Measurements from ENCODE around the gene TMEM38B. TPM values are rescaled to one million over a fixed set of nuclear protein-coding genes. Genes with fewer than 3 reads are reported as not detected.

The TMEM38B gene
- total RNA-seq, 1 experiment from 2014 or later: 12.5 TPM

DNA sequence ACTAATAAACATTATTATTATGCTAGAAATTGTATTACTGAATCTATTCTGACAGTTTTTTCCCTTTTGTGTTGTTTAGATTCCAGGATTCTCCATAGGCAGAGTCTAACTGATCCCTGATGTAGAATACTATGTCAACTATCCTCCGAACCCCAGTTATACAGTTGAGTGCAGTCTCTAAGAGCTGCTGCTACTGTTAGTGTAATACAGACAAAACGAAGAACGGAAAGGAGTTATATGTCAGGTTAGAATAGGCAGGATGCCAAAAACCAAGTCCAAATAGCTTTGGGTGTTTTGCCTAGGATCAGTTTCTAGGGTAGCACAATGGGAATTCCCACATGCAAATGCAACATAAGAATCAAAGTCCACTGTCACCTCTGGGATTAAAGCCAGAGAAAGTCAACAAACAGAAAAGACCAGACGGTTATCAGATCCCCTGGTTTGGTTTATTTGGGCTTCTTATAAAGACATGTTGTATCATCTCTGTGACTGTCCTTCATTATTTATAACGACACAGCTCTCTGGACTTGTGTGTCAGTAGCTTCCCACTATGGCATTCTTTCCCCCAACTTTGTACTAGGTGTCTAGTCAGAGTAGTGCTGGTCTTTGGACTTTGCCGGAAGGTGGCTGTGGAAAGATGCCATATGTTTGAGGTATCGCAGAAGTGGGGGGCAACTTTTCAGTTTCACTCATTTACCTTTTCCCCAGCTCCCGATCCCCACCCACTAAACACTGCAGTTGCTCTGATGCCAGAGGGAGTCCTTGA is 14.9 kb upstream of the TMEM38B start:
- Mint-ChIP-seq H3K4me1 (ENCODE audit: insufficient read depth, unreplicated experiment) (no peaks in the 10 kb centered on the region), H3K36me3 (ENCODE audit: insufficient read depth, unreplicated experiment) (no peaks in the 10 kb centered on the region), H3K27ac (ENCODE audit: low read depth, unreplicated experiment) (no peak overlapping the region), H3K4me3 (ENCODE audit: unreplicated experiment) (no peak overlapping the region), H3K9me3 (ENCODE audit: unreplicated experiment) (no peaks in the 10 kb centered on the region), H3K27me3 (ENCODE audit: insufficient read depth, unreplicated experiment) (no peaks in the 10 kb centered on the region)
- ChIA-PET CTCF (no interaction called here), POLR2A (interaction anchor here (0.7 kb wide), 1 partner anchor 1561 kb away, joined by 3 read pairs; no protein-coding TSS in a partner anchor)
- TF ChIP-seq, protein P1, sequence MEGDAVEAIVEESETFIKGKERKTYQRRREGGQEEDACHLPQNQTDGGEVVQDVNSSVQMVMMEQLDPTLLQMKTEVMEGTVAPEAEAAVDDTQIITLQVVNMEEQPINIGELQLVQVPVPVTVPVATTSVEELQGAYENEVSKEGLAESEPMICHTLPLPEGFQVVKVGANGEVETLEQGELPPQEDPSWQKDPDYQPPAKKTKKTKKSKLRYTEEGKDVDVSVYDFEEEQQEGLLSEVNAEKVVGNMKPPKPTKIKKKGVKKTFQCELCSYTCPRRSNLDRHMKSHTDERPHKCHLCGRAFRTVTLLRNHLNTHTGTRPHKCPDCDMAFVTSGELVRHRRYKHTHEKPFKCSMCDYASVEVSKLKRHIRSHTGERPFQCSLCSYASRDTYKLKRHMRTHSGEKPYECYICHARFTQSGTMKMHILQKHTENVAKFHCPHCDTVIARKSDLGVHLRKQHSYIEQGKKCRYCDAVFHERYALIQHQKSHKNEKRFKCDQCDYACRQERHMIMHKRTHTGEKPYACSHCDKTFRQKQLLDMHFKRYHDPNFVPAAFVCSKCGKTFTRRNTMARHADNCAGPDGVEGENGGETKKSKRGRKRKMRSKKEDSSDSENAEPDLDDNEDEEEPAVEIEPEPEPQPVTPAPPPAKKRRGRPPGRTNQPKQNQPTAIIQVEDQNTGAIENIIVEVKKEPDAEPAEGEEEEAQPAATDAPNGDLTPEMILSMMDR (IDR thresholded peaks at IDR 0.05; ENCODE audit: unreplicated experiment): no peak
- no TSS peak for BruUV-seq (replicated peaks)
- intact Hi-C loops (cut with micrococcal nuclease): no loop called here
- no peak for DNase-seq (ENCODE audit: unreplicated experiment)

DNA sequence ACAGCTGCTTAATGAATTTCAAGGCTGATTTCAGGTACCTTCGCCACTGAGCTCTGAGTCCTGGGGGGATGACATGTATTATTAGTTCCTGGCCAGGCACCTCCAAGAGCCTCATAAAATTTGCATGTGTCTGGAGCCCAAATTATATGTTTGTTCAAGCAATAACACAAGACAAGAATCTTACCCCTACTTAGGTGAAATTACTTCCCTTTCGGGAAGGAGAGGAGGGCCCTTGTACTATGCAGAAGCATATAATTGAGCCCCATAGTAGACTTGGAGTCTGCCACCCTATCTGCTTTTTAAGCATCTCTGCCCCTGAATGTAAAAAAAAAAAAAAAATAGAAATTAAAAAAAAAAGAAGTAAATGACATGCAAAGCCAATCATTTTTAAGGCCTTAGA is 13.0 kb upstream of the TMEM38B start:
- Mint-ChIP-seq H3K36me3 (ENCODE audit: insufficient read depth, unreplicated experiment) (no peaks in the 10 kb centered on the region), H3K4me3 (ENCODE audit: unreplicated experiment) (no peak overlapping the region), H3K27ac (ENCODE audit: low read depth, unreplicated experiment) (no peak overlapping the region), H3K4me1 (ENCODE audit: insufficient read depth, unreplicated experiment) (no peaks in the 10 kb centered on the region), H3K27me3 (ENCODE audit: insufficient read depth, unreplicated experiment) (no peaks in the 10 kb centered on the region), H3K9me3 (ENCODE audit: unreplicated experiment) (no peaks in the 10 kb centered on the region)
- CTCF ChIA-PET: interaction anchor here (0.6 to 1.2 kb wide), 6 partner anchors 14 to 86 kb away, joined by 3 to 5 read pairs (median 3); no protein-coding TSS in a partner anchor
- intact Hi-C loops (cut with micrococcal nuclease): no loop called here
- DNase-seq (ENCODE audit: unreplicated experiment): no peak
- POLR2A ChIA-PET: interaction anchor here (1.1 kb wide), 1 partner anchor 39 kb away, joined by 3 read pairs; no protein-coding TSS in a partner anchor
- BruUV-seq (replicated peaks): no TSS peak
- TF ChIP-seq, protein P1 (IDR thresholded peaks at IDR 0.05; ENCODE audit: unreplicated experiment): no peak

DNA sequence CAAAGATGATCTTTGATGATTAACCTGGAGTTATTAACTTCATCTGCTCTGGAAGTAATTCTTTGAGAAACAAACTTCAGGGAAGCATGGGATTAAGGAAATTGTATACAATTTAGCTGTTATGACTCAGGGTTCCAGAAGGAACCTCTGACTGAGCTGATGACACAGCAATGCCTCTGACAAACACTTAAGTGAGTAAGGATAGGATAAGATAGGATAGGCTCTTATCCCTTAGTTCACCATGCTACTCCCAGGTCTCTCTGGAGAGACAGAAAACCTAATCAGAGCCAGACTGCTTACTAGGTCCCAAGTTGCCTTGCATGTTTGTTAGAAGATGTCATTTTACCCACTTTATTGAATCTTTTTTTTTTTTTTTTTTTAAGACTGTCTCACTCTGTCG is 12.6 kb upstream of the TMEM38B start:
- intact Hi-C loops (cut with micrococcal nuclease): no loop called here
- TF ChIP-seq, protein P1 (IDR thresholded peaks at IDR 0.05; ENCODE audit: unreplicated experiment): no peak

DNA sequence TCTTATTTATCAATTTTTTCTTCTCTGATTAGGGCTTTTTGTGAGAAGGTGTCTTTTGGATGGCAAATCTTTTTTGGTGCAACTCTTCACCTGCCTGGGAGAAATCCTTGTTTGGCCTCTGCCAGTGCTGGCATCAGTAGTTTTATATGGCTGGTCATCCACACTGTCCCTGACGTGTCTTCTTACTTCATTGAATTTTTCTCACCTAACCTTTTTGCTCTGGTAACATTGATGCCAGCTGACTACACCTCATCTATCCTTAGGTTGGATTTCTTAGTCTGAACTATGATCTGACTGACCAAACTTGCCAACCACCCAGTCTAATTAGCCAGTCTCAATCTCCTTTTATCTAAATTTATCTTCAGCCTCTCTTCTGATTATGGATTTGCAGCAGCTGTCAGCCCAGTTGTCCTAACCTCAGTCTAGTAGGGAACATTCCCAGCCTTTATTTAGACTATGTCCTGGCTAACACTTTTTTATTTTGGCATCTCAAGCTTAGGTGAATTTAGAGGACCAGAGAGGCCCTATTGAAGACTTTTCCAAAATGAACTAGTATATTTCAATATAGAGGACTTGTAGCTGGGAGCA is 10.6 kb upstream of the TMEM38B start:
- Mint-ChIP-seq H3K27ac (ENCODE audit: low read depth, unreplicated experiment) (no peak overlapping the region), H3K27me3 (ENCODE audit: insufficient read depth, unreplicated experiment) (no peaks in the 10 kb centered on the region), H3K36me3 (ENCODE audit: insufficient read depth, unreplicated experiment) (no peaks in the 10 kb centered on the region), H3K4me3 (ENCODE audit: unreplicated experiment) (no peak overlapping the region), H3K9me3 (ENCODE audit: unreplicated experiment) (no peaks in the 10 kb centered on the region), H3K4me1 (ENCODE audit: insufficient read depth, unreplicated experiment) (no peaks in the 10 kb centered on the region)
- BruUV-seq (replicated peaks): no TSS peak
- ChIA-PET CTCF (no interaction called here), POLR2A (no interaction called here)
- no peak for DNase-seq (ENCODE audit: unreplicated experiment)
- TF ChIP-seq, protein P1 (IDR thresholded peaks at IDR 0.05; ENCODE audit: unreplicated experiment): no peak
- intact Hi-C loops (cut with micrococcal nuclease): no loop called here

More for the DNA sequence above, 12.6 kb upstream of the TMEM38B start:
- Mint-ChIP-seq H3K4me3 (ENCODE audit: unreplicated experiment) (no peak overlapping the region), H3K9me3 (ENCODE audit: unreplicated experiment) (no peaks in the 10 kb centered on the region), H3K27me3 (ENCODE audit: insufficient read depth, unreplicated experiment) (no peaks in the 10 kb centered on the region), H3K27ac (ENCODE audit: low read depth, unreplicated experiment) (no peak overlapping the region), H3K36me3 (ENCODE audit: insufficient read depth, unreplicated experiment) (no peaks in the 10 kb centered on the region), H3K4me1 (ENCODE audit: insufficient read depth, unreplicated experiment) (no peaks in the 10 kb centered on the region)
- peak; percentile 13 for DNase-seq (ENCODE audit: unreplicated experiment)
- BruUV-seq (replicated peaks): no TSS peak
- POLR2A ChIA-PET: no interaction called here
- CTCF ChIA-PET: interaction anchor here (0.6 to 0.8 kb wide), 3 partner anchors 12 to 86 kb away, joined by 3 to 5 read pairs (median 3); no protein-coding TSS in a partner anchor

Data from MCF 10A (cell line).